Gastrocnemius medialis (tissue), 4 donors: ENCODE measurements around the gene VEGFC. TPM values are rescaled to one million over a fixed set of nuclear protein-coding genes. Genes with fewer than 3 reads are reported as not detected.

Experiments used
- ATAC-seq, 2 donors: fragments of 150-250 bp; one replicate each; pipeline ENCODE4 v1.9.1; 2016
- DNase-seq, 2 donors: peaks; one replicate each; pipeline ENCODE4 v3.0.0-alpha.2; 2019
- H3K27ac ChIP-seq, 4 donors: fragments of 200-600 bp; sonication (generic); 1 replicate in 1 of 4; 2 replicates in 3 of 4; pipeline ENCODE4 v1.5.1; 2016 to 2018; ENCODE audit warnings: mild to moderate bottlenecking in 2 of 4, moderate library complexity in 1 of 4
- H3K27me3 ChIP-seq, 3 donors: fragments of 200-600 bp; sonication (generic) in 2 of 3; 1 replicate in 1 of 3; 2 replicates in 2 of 3; pipeline versions ENCODE4 v1.5.1 to v1.6.0; 2016 to 2019; ENCODE audit warnings: mild to moderate bottlenecking in 1 of 3, moderate library complexity in 1 of 3
- H3K36me3 ChIP-seq, 2 donors: fragments of 200-600 bp; sonication (generic) in 1 of 2; one replicate each; pipeline ENCODE4 v1.5.1; 2017 to 2018
- H3K4me1 ChIP-seq, 2 donors: fragments of 200-600 bp; sonication (generic) in 1 of 2; one replicate each; pipeline ENCODE4 v1.5.1; 2016 to 2017; ENCODE audit warnings: mild to moderate bottlenecking in 2 of 2
- H3K4me3 ChIP-seq, 4 donors: fragments of 200-600 bp; sonication (generic) in 3 of 4; 1 replicate in 1 of 4; 2 replicates in 3 of 4; pipeline ENCODE4 v1.5.1; 2016 to 2019; ENCODE audit warnings: mild to moderate bottlenecking in 2 of 4
- H3K9me3 ChIP-seq, 3 donors: fragments of 200-600 bp; sonication (generic) in 2 of 3; 1 replicate in 1 of 3; 2 replicates in 2 of 3; pipeline ENCODE4 v1.5.1; 2016 to 2019
- CTCF ChIP-seq, 5 experiments: fragments of 450-650 bp in 3 of 5; fragments of 200-600 bp in 2 of 5; sonication (generic) in 2 of 5; IDR thresholded peaks in 4 of 5; conservative IDR thresholded peaks in 1 of 5; 1 replicate in 4 of 5; 2 replicates in 1 of 5; pipeline ENCODE4 v1.5.1; 2016 to 2019; ENCODE audit warnings: antibody characterized with exemption in 5 of 5, mild to moderate bottlenecking in 3 of 5, moderate library complexity in 3 of 5
- POLR2A ChIP-seq, 2 donors: fragments of 450-650 bp; IDR thresholded peaks; one replicate each; pipeline ENCODE4 v1.6.1; 2017; ENCODE audit warnings: antibody characterized with exemption in 2 of 2, mild to moderate bottlenecking in 2 of 2, moderate library complexity in 2 of 2
- in situ Hi-C, 4 donors: fragments of 200-750 bp; cut with MboI; loops; one replicate each; pipeline versions ENCODE4 v1.15.0 to v1.8.0; 2017; ENCODE audit warnings: low sequenced_read_pairs in 4 of 4
- intact Hi-C: fragments of 100-400 bp; cut with DNase I; formaldehyde crosslinking; loops from one replicate; pipeline ENCODE4 v1.15.1; 2023; ENCODE audit warnings: low total_unique reads
- total RNA-seq, 4 donors: library from RNA; depleted of rRNA; stranded (reverse); fragments of >200 nt; gene quantifications; one replicate each; pipeline versions ENCODE4 v1.1.0 to v1.2.3, GENCODE V29; 2016

Gene VEGFC
- total RNA-seq, 4 donors from 2014 or later = 1.1 to 2.9 (median 2.3) TPM

DNA sequence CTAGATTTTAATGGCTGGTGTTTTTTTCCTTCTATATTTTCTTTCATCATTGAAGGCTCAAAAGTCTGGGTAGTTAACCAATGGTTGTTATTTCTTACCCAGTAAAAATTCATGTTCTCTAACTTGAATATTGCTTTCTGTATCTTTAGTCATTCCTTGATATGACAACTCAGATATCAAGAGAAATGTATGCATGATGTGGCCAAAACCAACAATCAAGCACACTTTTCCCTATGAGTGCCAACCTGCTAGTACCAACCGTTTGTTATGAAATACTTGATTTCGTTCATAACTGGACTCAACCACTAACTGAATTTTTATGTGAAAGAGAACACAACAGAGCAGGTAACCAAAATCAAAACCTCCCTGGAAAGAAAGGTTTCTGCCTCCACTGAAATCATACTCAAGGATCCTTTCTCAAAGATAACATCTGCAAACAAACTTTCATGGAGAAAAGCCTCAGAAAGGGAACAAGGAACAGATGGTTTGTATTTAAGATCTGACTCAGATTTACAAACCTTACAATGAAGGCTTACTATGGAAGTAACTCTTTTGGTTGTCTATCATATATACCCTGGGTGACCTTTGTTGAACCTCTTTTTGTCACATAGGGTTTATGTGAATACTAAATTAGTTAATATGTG, 8.3 kb upstream of the VEGFC start:
- no peaks in the 10 kb centered on the region for H3K4me1 ChIP-seq
- in situ Hi-C loops = no loop called here
- no peak overlapping the region for H3K27ac ChIP-seq
- H3K9me3 ChIP-seq = no peaks in the 10 kb centered on the region
- intact Hi-C loops = no loop called here
- no peak overlapping the region for H3K4me3 ChIP-seq
- TF ChIP-seq POLR2A (IDR thresholded peaks at IDR 0.05) (no peak), CTCF (IDR thresholded peaks at IDR 0.05 in 4 of 5, conservative IDR thresholded peaks at IDR 0.05 in 1 of 5) (no peak)
- no peaks in the 10 kb centered on the region for H3K27me3 ChIP-seq
- H3K36me3 ChIP-seq = no peaks in the 10 kb centered on the region
- DNase-seq = no peak
- ATAC-seq = no peak

- TF ChIP-seq POLR2A (IDR thresholded peaks at IDR 0.05) (no peak), CTCF (IDR thresholded peaks at IDR 0.05 in 4 of 5, conservative IDR thresholded peaks at IDR 0.05 in 1 of 5) (no peak)
- no peaks in the 10 kb centered on the region for H3K27me3 ChIP-seq
- H3K4me1 ChIP-seq = no peaks in the 10 kb centered on the region
- no peaks in the 10 kb centered on the region for H3K36me3 ChIP-seq
- no peak overlapping the region for H3K4me3 ChIP-seq
- intact Hi-C loops (loop anchor here (10.0 kb wide), 2 partner anchors 225 to 425 kb away; no protein-coding TSS in a partner anchor), in situ Hi-C loops (no loop called here)
- H3K9me3 ChIP-seq = no peaks in the 10 kb centered on the region
- no peak overlapping the region for H3K27ac ChIP-seq
- DNase-seq (no peak), ATAC-seq (no peak)
These were observed 6.9 kb upstream of the VEGFC start for GRCh38 chr4:176799653-176800052.

- no peaks in the 10 kb centered on the region for H3K9me3 ChIP-seq
- no peak overlapping the region for H3K4me3 ChIP-seq
- TF ChIP-seq POLR2A (IDR thresholded peaks at IDR 0.05) (no peak), CTCF (IDR thresholded peaks at IDR 0.05 in 4 of 5, conservative IDR thresholded peaks at IDR 0.05 in 1 of 5) (no peak)
- H3K27me3 ChIP-seq = no peaks in the 10 kb centered on the region
- H3K27ac ChIP-seq = no peak overlapping the region
- DNase-seq (no peak), ATAC-seq (no peak)
- no peaks in the 10 kb centered on the region for H3K4me1 ChIP-seq
- in situ Hi-C loops = no loop called here
- no peaks in the 10 kb centered on the region for H3K36me3 ChIP-seq
- intact Hi-C loops = loop anchor here (10.0 kb wide), 2 partner anchors 224 to 424 kb away; no protein-coding TSS in a partner anchor
These were observed 5.8 kb upstream of the VEGFC start for GRCh38 chr4:176798540-176798939.

- intact Hi-C loops = loop anchor here (10.0 kb wide), 2 partner anchors 221 to 421 kb away; no protein-coding TSS in a partner anchor
- no peak for ATAC-seq
- Histone ChIP-seq H3K27me3 (no peaks in the 10 kb centered on the region), H3K4me1 (peaks cover 5 to 7% of the 10 kb centered on the region in 2 donors), H3K27ac (no peak overlapping the region), H3K4me3 (no peak overlapping the region), H3K9me3 (no peaks in the 10 kb centered on the region), H3K36me3 (no peaks in the 10 kb centered on the region)
- in situ Hi-C loops = no loop called here
- TF ChIP-seq POLR2A (IDR thresholded peaks at IDR 0.05) = no peak
- no peak for TF ChIP-seq CTCF (IDR thresholded peaks at IDR 0.05 in 4 of 5, conservative IDR thresholded peaks at IDR 0.05 in 1 of 5)
- no peak for DNase-seq
These were observed 2.7 kb upstream of the VEGFC start for GRCh38 chr4:176795441-176795840.
